ENCODE results near the gene PTMS. TPM values are rescaled to one million over a fixed set of nuclear protein-coding genes. Genes with fewer than 3 reads are reported as not detected.

The PTMS gene
- total and polyA plus RNA-seq, 9 of the 15 experiments (the other 6 are each of a cell fraction or from before 2014, with no cell fraction given) = 5.1 to 287 (median 78.5) TPM

GRCh38 chr12:6735448-6736191, 30.5 kb upstream of the PTMS start:
- no peaks in the 10 kb centered on the region for H4K20me1 ChIP-seq (replicated peaks; ENCODE audit: control insufficient read depth, insufficient read depth, low read length)
- no peaks in the 10 kb centered on the region for H3K79me2 ChIP-seq (ENCODE audit: control insufficient read depth, insufficient read depth, low read length)
- H3K27me3 ChIP-seq (ENCODE audit: control insufficient read depth in 2 of 2, insufficient read depth in 2 of 2, low read length in 2 of 2) = no peaks in the 10 kb centered on the region
- WGBS (ENCODE audit: insufficient coverage, low coverage, missing lambda C conversion rate) = 35% methylated on average over 7 of the region's 8 CpGs
- H3K9ac ChIP-seq (ENCODE audit: insufficient read depth in 1 of 2, low read depth in 2 of 2, low read length in 2 of 2) = peak overlapping the region in 1 of 2 experiments; percentile 16; a peak in 2 of 4 replicates
- H3K27ac ChIP-seq (ENCODE audit: extremely low read depth, low read depth, low read length) = no peak overlapping the region
- CTCF ChIA-PET (ENCODE audit: low intra/inter-chr PET ratio) = interaction anchor here (0.7 to 1.5 kb wide), 3 partner anchors 31 to 90 kb away, joined by 3 to 6 read pairs (median 6); partner anchors contain the start of gene PTMS
- FAIRE-seq (peak; percentile 88), DNase-seq (ENCODE audit: extremely low read depth in 1 of 4, low spot score in 3 of 4) (peak; percentile 51 to 67 (median 53)), ATAC-seq (peak; percentile 97)
- peaks cover 0 to 2% of the 10 kb centered on the region in 2 experiments; a peak in 2 of 5 replicates for H3K4me1 ChIP-seq (replicated peaks in 1 of 2; ENCODE audit: control insufficient read depth in 2 of 2, insufficient read depth in 2 of 2, low read length in 2 of 2)
- no peak overlapping the region for H3K4me3 ChIP-seq
- POLR2A ChIA-PET = no interaction called here
- H3K4me2 ChIP-seq (ENCODE audit: insufficient read depth, low read length) = no peak overlapping the region; the same call in 1 of the 2 replicates
- intact Hi-C loops (cut with micrococcal nuclease) = loop anchor here (1.0 kb wide), 2 partner anchors 44 to 90 kb away; no protein-coding TSS in a partner anchor
- H3K9me1 ChIP-seq (ENCODE audit: control insufficient read depth, insufficient read depth, low read length) = no peaks in the 10 kb centered on the region
- no TSS peak for BruUV-seq (replicated peaks)
- H2AFZ ChIP-seq (ENCODE audit: low read depth, low read length) = peak overlapping the region; percentile 42
- no peaks in the 10 kb centered on the region; the same call in 1 of the 2 replicates for H3K9me3 ChIP-seq (replicated peaks; ENCODE audit: control insufficient read depth, insufficient read depth, low read depth, low read length)
- H3K36me3 ChIP-seq (ENCODE audit: control insufficient read depth, insufficient read depth, low read length) = peaks cover 9% of the 10 kb centered on the region; the same call in 1 of the 3 replicates
- in situ Hi-C loops (cut with MboI) = no loop called here
- TF ChIP-seq POLR2B (IDR thresholded peaks at IDR 0.05; ENCODE audit: low read depth, partially characterized antibody) (no peak), MAFF (IDR thresholded peaks at IDR 0.05; ENCODE audit: low read length) (peak; percentile 37; the same call in 1 of the 2 replicates), ZNF354B (CRISPR knock-in tag; IDR thresholded peaks at IDR 0.05) (no peak), SMC3 (conservative IDR thresholded peaks at IDR 0.05; ENCODE audit: insufficient read depth, low read depth, low read length) (peak; percentile 45; the same call in 1 of the 2 replicates), CTCF (IDR thresholded peaks at IDR 0.05 in 2 of 3, conservative IDR thresholded peaks at IDR 0.05 in 1 of 3; ENCODE audit: insufficient read depth in 2 of 3, low read depth in 1 of 3, low read length in 3 of 3) (peak; percentile 70 to 76 (median 73)), SIRT6 (IDR thresholded peaks at IDR 0.05; ENCODE audit: low read depth, low read length) (no peak), NFXL1 (CRISPR knock-in tag; IDR thresholded peaks at IDR 0.05) (no peak), L3MBTL2 (IDR thresholded peaks at IDR 0.05) (no peak), ZNF277 (CRISPR knock-in tag; IDR thresholded peaks at IDR 0.05; ENCODE audit: borderline replicate concordance) (no peak), HMGN3 (IDR thresholded peaks at IDR 0.05; ENCODE audit: borderline replicate concordance, extremely low read depth, insufficient read length, low read depth, low read length) (no peak), CREB3L1 (IDR thresholded peaks at IDR 0.05; ENCODE audit: borderline replicate concordance, low read depth) (no peak), NCOA4 (IDR thresholded peaks at IDR 0.05; ENCODE audit: partially characterized antibody) (no peak), MECOM (CRISPR knock-in tag; IDR thresholded peaks at IDR 0.05) (no peak), MAFG (tag; conservative IDR thresholded peaks at IDR 0.05) (peak; percentile 75), GABPA (tag; conservative IDR thresholded peaks at IDR 0.05; ENCODE audit: low read depth) (no peak), NFYB (IDR thresholded peaks at IDR 0.05; ENCODE audit: extremely low read depth, insufficient read length) (no peak), HDAC2 (IDR thresholded peaks at IDR 0.05) (no peak), NBN (IDR thresholded peaks at IDR 0.05; ENCODE audit: low read depth) (0 out of 2 replicates have a peak, but pooled peaks have one; percentile 40)

Measured in K562 (cell line).